Cardiac septum (tissue), 1 donor: Measurements from ENCODE around the gene SERTAD4. TPM values are rescaled to one million over a fixed set of nuclear protein-coding genes. Genes with fewer than 3 reads are reported as not detected.

Experiments
- DNase-seq: peaks from one replicate; pipeline ENCODE4 v3.0.0-alpha.2; 2020; ENCODE audit warnings: low spot score
- intact Hi-C: fragments of 100-400 bp; cut with DNase I; formaldehyde crosslinking; loops from one replicate; pipeline ENCODE4 v1.14.0; 2022
- total RNA-seq: library from RNA; stranded (reverse); fragmentation: NEBNext Ultra II Directional; extraction: Animal tissue kit (Norgen Biotek cat#: 25700); gene quantifications from one replicate; pipeline ENCODE4 v1.2.1, GENCODE V29; 2021
- donor health status: DM: no; HTN: no; CAD: no.

SERTAD4 gene
- total RNA-seq, 1 donor from 2014 or later, result 3.7 TPM

- DNase-seq, result no peak
- intact Hi-C loops, result loop anchor here (10.0 kb wide), 1 partner anchor 165 kb away; no protein-coding TSS in a partner anchor
Observed at GRCh38 chr1:210230149-210230695, 2.4 kb upstream of the SERTAD4 start.

DNA sequence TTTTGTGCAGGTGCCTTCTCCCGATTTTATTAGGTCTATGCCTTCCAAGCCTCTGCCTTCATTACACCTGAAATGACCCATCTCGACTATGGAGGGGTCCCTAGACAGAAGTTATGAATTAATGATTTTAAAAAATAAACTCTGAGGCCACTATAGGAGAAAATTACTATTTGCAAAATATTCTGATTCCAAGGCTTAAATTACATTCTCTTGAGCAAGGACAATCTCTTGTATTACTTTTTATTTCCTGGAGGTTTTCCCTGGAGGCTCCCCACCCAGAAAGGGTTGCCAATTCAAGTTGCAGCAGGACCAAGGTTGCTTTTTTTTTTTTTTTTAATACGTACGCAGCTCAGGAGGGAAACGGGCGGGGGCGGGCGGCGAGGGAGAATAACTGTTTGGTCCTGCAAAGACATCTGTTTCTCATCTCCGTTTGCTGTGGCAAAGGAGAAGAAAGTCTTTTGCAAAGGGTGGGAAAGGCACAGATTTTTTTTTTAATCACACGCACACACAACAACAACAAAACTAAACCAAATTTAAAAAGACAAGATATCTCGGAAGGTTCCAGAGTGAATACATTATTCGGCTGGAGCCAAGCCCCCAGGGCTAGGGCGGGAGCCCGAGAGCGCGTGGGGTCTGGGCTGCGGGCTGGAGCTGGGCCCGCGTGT is 618 bp upstream of the SERTAD4 start:
- intact Hi-C loops, result loop anchor here (2.0 to 10.0 kb wide), 2 partner anchors 69 to 163 kb away; no protein-coding TSS in a partner anchor
- no peak for DNase-seq

DNA sequence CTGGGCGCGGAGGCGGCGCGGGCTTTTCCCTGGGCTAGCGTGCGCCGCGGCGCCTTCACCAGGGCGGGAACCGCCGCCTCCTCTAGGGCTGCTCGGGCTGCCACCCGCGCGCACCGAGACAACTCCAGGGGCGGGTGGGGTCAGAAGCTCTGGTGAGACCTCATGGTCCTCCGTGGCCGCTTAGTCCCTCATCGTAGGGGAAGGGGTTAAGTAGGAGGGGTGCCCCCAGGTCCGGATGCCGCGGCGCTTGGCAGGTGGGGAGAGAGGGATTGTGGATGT is 559 bp downstream of the SERTAD4 start:
- DNase-seq, result no peak
- intact Hi-C loops, result loop anchor here (2.0 to 10.0 kb wide), 2 partner anchors 68 to 162 kb away; no protein-coding TSS in a partner anchor

DNA sequence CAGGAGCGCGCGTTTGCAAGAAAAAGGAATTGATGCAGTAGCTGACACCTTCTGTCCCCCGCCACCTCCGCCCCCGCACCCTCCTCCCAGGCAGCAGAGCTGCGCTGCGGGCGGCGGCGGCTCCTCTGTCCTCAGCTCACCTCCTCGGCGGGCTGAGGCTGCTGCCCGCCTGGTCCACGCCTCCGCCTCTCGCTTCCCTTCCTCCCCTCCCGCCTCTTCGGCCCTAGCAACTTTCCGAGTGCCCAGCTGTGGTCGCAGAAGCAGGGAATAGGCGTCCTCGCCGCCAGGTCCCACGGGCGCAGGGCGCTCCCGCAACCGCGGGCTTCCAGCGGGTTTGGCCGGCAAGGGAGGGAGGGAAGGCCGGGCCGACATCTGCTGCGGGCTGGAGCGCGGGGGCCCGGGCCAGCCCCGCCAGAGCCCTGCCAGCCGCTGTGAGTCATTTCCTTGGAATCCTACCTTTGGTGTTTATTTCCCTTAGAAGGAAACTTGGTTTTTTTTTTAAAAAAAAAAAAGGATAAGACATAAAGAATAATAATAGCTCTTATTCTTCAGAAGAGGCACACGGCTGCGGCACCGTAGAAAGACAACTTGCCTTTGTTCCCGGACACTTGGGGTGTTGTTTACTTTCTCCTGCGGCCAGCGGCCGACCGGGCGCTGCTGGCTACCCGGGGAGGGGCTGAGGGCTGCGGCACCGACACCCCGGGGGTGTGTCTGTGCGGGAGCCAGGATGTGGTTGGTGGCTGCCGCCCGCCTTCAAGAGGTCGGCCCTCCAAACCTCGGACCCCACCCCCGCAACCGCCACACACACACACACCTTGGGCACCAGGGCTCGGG is 1.1 kb downstream of the SERTAD4 start:
- no peak for DNase-seq
- intact Hi-C loops, result loop anchor here (2.0 to 10.0 kb wide), 2 partner anchors 67 to 161 kb away; no protein-coding TSS in a partner anchor

DNA sequence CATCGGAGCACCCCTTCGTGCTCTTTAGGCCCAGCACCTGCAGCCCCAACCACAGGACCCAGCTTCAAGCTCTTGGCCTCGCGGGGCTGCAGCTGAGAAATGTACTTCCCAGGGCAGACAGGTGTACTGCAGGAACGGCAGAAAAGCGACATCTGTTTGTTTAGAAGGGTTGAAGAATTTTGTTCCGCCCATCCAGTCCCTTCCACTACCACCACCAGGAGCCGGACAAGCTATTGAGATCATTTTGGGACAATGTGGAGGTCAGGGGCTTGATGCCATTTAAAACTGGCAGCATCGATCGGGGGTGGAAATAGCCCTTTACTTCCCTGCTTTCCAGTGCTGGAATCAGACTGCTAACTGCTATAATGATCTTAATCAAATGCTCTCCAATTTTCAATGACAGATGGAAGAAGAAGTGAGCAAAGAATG is 1.7 kb downstream of the SERTAD4 start:
- no peak for DNase-seq
- intact Hi-C loops, result loop anchor here (10.0 kb wide), 1 partner anchor 160 kb away; no protein-coding TSS in a partner anchor

GRCh38 chr1:210235363-210236053 is 2.9 kb downstream of the SERTAD4 start:
- intact Hi-C loops, result loop anchor here (2.0 to 10.0 kb wide), 2 partner anchors 27 to 159 kb away; no protein-coding TSS in a partner anchor
- DNase-seq, result no peak

GRCh38 chr1:210236386-210236839 is 3.8 kb downstream of the SERTAD4 start:
- intact Hi-C loops, result loop anchor here (2.0 to 10.0 kb wide), 2 partner anchors 26 to 158 kb away; no protein-coding TSS in a partner anchor
- DNase-seq, result no peak

GRCh38 chr1:210236840-210237409 is 4.3 kb downstream of the SERTAD4 start:
- no peak for DNase-seq
- intact Hi-C loops, result loop anchor here (1.0 to 10.0 kb wide), 3 partner anchors 26 to 158 kb away; no protein-coding TSS in a partner anchor

DNA sequence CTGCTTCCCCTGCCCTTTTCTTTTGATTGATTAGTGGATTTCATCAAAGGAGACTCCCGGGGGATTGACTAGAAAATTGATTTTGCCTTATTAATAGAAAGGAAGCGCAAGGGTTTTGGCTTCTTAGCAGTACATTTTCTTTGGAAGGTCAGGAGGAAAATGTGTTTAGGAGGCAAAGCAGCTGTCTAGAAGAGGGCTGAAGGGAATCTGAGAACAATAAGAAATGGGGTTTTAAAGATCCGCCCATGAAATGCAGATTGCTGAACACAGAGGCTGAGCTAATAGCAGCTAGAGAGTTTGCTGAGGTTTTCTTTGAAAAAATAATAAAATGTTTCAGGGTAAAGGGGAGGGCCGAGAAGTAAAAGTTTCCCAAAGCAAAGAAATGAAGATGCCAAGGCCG is 4.9 kb downstream of the SERTAD4 start:
- intact Hi-C loops, result loop anchor here (1.0 to 10.0 kb wide), 3 partner anchors 25 to 157 kb away; no protein-coding TSS in a partner anchor

DNA sequence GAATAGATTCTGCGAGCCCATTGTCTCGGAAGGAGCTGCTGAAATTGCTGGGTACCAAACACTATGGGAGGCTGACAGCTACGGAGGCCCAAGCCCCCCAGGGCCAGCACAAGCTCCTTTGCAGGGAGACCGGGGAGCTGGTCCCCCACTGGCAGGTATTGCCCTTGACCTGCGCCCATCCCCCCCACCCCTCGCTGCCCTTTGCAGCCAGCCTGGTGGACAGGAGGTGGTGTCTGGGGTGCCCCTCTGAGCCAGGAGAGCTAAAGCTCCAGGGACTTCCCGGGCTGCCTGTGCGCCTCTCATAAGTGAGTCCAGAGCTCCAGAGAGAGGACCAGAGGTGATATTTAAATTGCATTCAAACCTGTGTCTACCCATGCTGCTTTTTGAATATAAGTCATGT is 5.4 kb downstream of the SERTAD4 start:
- DNase-seq, result no peak
- intact Hi-C loops, result loop anchor here (1.0 to 10.0 kb wide), 3 partner anchors 25 to 157 kb away; no protein-coding TSS in a partner anchor

More for the DNA sequence above, 4.9 kb downstream of the SERTAD4 start:
- no peak for DNase-seq

- DNase-seq, result no peak
- intact Hi-C loops, result loop anchor here (10.0 kb wide), 1 partner anchor 155 kb away; no protein-coding TSS in a partner anchor
Observed at GRCh38 chr1:210239349-210240111, 6.9 kb downstream of the SERTAD4 start.

GRCh38 chr1:210241121-210241520 is 8.5 kb downstream of the SERTAD4 start:
- intact Hi-C loops, result no loop called here
- no peak for DNase-seq

DNA sequence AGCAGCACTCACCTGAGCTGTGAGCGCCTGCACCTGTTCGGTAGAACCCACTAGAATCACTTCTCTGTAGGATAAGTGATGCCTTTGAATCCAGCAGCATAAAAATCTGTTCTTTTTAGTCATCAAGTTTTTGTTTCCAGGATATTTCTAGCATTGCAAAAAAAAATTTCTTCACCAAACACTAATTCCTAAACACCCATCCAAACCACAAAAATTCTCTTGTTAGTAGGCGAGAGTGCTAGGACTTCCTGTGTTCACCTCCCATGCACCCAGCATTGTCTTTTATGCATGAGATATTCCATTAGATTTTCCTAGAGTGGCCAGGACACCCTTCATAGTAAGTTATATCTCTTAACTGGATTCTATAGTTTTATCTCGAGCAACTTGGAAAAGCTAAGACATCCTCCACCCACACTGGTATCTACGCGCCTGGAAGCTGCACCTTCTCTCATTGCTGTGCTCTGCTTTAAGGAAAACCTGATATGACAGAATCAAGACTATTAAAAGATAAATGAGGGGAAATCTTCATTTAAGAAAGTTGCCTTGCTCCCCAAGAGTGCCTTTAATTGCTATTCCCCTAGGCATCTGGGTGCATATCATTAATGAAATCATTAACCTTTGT is 12.3 kb downstream of the SERTAD4 start:
- intact Hi-C loops, result no loop called here
- no peak for DNase-seq

GRCh38 chr1:210246447-210246846 is 13.9 kb downstream of the SERTAD4 start:
- DNase-seq, result no peak

GRCh38 chr1:210248341-210248740 is 15.7 kb downstream of the SERTAD4 start:
- DNase-seq, result no peak

More at GRCh38 chr1:210246447-210246846, 13.9 kb downstream of the SERTAD4 start:
- intact Hi-C loops, result no loop called here

GRCh38 chr1:210250665-210250997 is 18.0 kb downstream of the SERTAD4 start:
- intact Hi-C loops, result no loop called here
- no peak for DNase-seq

More at GRCh38 chr1:210248341-210248740, 15.7 kb downstream of the SERTAD4 start:
- intact Hi-C loops, result no loop called here

- no peak for DNase-seq
- intact Hi-C loops, result no loop called here
Observed at GRCh38 chr1:210250998-210251679, 18.5 kb downstream of the SERTAD4 start.
